T-helper 1 cell treated with Interleukin-12 subunit alpha and Interleukin-12 subunit beta and Interleukin-4 antibody, amounts not matched to agents 30 μg/mL and 1 μg/mL, for 36 hours (primary cell): ENCODE measurements around the gene ALPL.
A peak's percentile ranks its signal among the peaks of the same experiment; 100 is the strongest.

Experiments used
- H3K27ac Mint-ChIP-seq: one replicate; pipeline ENCODE4 v1.8.0; 2021; ENCODE audit warnings: mild to moderate bottlenecking, mixed read lengths
- H3K27me3 Mint-ChIP-seq: one replicate; pipeline ENCODE4 v1.8.0; 2021; ENCODE audit warnings: low read depth, mixed read lengths
- H3K36me3 Mint-ChIP-seq: one replicate; pipeline ENCODE4 v1.8.0; 2021; ENCODE audit warnings: low read depth, mixed read lengths
- H3K4me1 Mint-ChIP-seq: one replicate; pipeline ENCODE4 v1.8.0; 2021; ENCODE audit warnings: low read depth, mixed read lengths
- H3K4me3 Mint-ChIP-seq: one replicate; pipeline ENCODE4 v1.8.0; 2021; ENCODE audit warnings: mild to moderate bottlenecking, moderate library complexity, mixed read lengths
- H3K9me3 Mint-ChIP-seq: one replicate; pipeline ENCODE4 v1.8.0; 2021; ENCODE audit warnings: mixed read lengths

Gene ALPL

DNA sequence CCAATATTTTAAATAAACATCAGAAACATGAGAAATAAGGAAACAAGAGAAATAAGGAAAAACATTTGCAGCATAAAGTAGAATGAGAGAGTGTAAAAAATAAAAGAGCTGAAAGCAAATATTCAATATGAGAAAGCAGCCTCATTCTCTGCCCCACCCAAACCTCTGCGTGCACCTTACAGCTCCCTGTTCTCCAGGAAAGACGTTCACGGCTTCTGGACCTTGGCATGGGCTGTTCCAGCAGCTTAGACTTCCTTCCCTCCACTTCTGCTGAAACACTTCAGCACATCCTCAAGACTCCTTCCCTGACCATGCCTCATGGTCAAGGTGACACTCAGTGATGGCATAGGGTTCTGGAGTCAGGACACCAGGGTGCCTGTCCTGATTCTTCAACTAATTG is 23.3 kb downstream of the ALPL start:
- no peak overlapping the region for H3K27ac Mint-ChIP-seq
- peaks cover 2% of the 10 kb centered on the region for H3K4me1 Mint-ChIP-seq
- no peak overlapping the region for H3K4me3 Mint-ChIP-seq
- no peaks in the 10 kb centered on the region for H3K36me3 Mint-ChIP-seq
- no peaks in the 10 kb centered on the region for H3K9me3 Mint-ChIP-seq
- H3K27me3 Mint-ChIP-seq: peaks cover 4% of the 10 kb centered on the region

GRCh38 chr1:21532992-21533534 is 23.8 kb downstream of the ALPL start:
- H3K27me3 Mint-ChIP-seq: peaks cover 9% of the 10 kb centered on the region
- H3K4me3 Mint-ChIP-seq: no peak overlapping the region
- no peak overlapping the region for H3K27ac Mint-ChIP-seq
- H3K9me3 Mint-ChIP-seq: no peaks in the 10 kb centered on the region
- no peaks in the 10 kb centered on the region for H3K36me3 Mint-ChIP-seq
- H3K4me1 Mint-ChIP-seq: peaks cover 2% of the 10 kb centered on the region

DNA sequence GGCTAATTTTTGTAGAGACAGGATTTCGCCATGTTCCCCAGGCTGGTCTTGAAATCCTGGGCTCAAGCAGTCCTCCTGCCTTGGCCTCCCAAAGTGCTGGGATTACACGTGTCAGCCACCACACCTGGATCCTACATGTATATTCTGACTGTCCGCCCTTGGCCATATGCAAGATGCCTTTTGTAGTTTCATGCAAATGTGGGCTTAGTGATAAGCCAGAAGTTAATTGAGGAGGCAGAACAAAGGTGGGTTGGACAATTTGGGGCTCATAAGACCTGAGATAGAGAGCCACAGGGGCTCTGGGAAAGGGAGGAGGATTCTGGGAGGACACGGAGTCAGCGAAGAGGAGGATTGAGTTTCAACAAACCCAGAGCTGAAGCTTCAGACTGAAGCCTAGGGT is 24.9 kb downstream of the ALPL start:
- Mint-ChIP-seq H3K4me1 (peaks cover 2% of the 10 kb centered on the region), H3K36me3 (no peaks in the 10 kb centered on the region), H3K9me3 (no peaks in the 10 kb centered on the region), H3K27me3 (peaks cover 20% of the 10 kb centered on the region), H3K4me3 (no peak overlapping the region), H3K27ac (no peak overlapping the region)

DNA sequence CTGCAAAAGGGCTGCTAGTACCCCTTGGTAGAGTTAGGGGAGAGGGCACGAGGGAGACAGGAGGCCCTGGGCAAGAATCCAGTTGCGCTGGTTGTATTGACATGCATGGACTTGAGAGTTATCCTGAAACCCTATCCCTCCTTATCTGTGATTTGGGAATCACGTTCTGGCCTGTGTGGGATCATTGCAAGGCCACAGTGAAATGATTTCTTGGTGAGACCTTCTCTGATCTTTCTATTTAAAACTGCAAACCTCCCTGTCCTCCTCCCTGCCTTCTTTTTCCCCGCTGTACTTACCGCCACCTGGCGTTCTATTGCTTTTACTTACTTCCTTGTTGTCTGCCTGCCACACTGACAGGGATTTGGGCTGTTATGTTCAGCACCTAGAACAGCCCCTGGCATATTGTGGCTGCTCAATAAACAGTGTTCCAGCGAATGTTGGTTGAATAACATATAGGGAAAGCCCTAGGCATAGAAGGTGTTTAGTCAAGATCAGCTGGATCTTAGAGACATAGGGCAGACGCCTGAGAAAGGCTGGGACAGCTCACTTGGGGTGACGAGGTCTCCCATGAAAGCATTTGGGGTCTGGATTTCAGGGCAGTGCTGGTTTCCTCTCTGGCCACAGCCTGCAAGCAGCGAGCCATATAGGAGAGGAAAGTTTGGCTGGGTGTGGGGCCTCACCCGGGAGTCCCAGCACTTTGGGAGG is 25.6 kb downstream of the ALPL start:
- H3K27me3 Mint-ChIP-seq: peaks cover 21% of the 10 kb centered on the region
- no peaks in the 10 kb centered on the region for H3K36me3 Mint-ChIP-seq

DNA sequence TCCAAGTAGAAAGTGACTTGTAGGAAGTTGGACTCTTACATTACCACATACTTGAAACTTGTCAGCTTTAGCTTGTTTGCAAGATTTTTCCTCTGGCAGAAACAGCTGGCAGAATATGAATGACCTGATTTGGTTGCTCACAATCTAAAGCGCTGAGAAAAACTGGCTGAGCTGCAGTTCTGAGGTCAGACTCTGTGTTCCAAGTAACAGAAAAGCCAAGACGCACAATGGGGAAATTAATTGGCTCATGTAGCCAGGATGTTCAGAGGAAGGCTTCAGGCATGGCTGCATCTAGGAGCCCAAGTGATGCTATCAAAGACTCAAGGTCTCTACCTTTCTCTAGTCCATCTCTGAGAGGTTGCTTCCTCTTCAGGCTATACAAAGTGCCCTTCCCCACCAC is 27.0 kb downstream of the ALPL start:
- H3K4me1 Mint-ChIP-seq: peaks cover 2% of the 10 kb centered on the region
- no peaks in the 10 kb centered on the region for H3K9me3 Mint-ChIP-seq
- H3K36me3 Mint-ChIP-seq: no peaks in the 10 kb centered on the region
- no peak overlapping the region for H3K4me3 Mint-ChIP-seq
- peaks cover 25% of the 10 kb centered on the region for H3K27me3 Mint-ChIP-seq
- no peak overlapping the region for H3K27ac Mint-ChIP-seq

More for the DNA sequence above, 25.6 kb downstream of the ALPL start:
- H3K4me1 Mint-ChIP-seq: peaks cover 2% of the 10 kb centered on the region
- H3K9me3 Mint-ChIP-seq: no peaks in the 10 kb centered on the region
- H3K27ac Mint-ChIP-seq: peak overlapping the region; percentile 15
- H3K4me3 Mint-ChIP-seq: no peak overlapping the region

- H3K4me1 Mint-ChIP-seq: peaks cover 2% of the 10 kb centered on the region
- H3K27me3 Mint-ChIP-seq: peaks cover 25% of the 10 kb centered on the region
- no peak overlapping the region for H3K4me3 Mint-ChIP-seq
- H3K9me3 Mint-ChIP-seq: no peaks in the 10 kb centered on the region
- H3K27ac Mint-ChIP-seq: no peak overlapping the region
- H3K36me3 Mint-ChIP-seq: no peaks in the 10 kb centered on the region
Measured at GRCh38 chr1:21537511-21537931, 28.3 kb downstream of the ALPL start.

GRCh38 chr1:21537932-21538630 is 28.9 kb downstream of the ALPL start:
- H3K36me3 Mint-ChIP-seq: no peaks in the 10 kb centered on the region
- no peak overlapping the region for H3K4me3 Mint-ChIP-seq
- H3K4me1 Mint-ChIP-seq: peaks cover 2% of the 10 kb centered on the region
- H3K9me3 Mint-ChIP-seq: no peaks in the 10 kb centered on the region
- peaks cover 25% of the 10 kb centered on the region for H3K27me3 Mint-ChIP-seq
- no peak overlapping the region for H3K27ac Mint-ChIP-seq

GRCh38 chr1:21539933-21540332 is 30.7 kb downstream of the ALPL start:
- H3K27ac Mint-ChIP-seq: no peak overlapping the region
- peaks cover 22% of the 10 kb centered on the region for H3K27me3 Mint-ChIP-seq
- no peaks in the 10 kb centered on the region for H3K36me3 Mint-ChIP-seq

GRCh38 chr1:21541329-21541728 is 32.1 kb downstream of the ALPL start:
- H3K27me3 Mint-ChIP-seq: peaks cover 22% of the 10 kb centered on the region
- H3K27ac Mint-ChIP-seq: no peak overlapping the region
- no peak overlapping the region for H3K4me3 Mint-ChIP-seq
- H3K9me3 Mint-ChIP-seq: no peaks in the 10 kb centered on the region
- H3K36me3 Mint-ChIP-seq: no peaks in the 10 kb centered on the region
- no peaks in the 10 kb centered on the region for H3K4me1 Mint-ChIP-seq

More at GRCh38 chr1:21539933-21540332, 30.7 kb downstream of the ALPL start:
- no peaks in the 10 kb centered on the region for H3K9me3 Mint-ChIP-seq
- no peaks in the 10 kb centered on the region for H3K4me1 Mint-ChIP-seq
- H3K4me3 Mint-ChIP-seq: no peak overlapping the region

DNA sequence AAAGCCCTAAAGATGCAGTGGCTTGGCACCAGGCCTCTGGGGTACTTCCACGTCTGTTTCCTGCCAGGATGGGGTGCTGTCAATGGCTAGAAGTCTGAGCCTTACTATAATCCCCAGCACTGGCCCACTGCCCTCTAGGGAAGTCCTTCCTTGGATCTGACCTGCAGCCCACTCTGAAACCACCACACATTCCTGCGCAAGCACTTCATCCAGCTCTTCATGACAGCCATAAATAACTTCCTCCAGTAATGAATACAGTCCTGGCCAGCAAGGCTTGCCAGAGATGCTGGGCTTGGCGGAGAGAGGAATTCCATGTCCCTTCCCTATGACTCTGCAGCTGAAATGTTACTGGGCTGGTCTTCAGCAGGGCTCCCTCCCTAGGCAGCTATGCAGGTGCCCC is 32.6 kb downstream of the ALPL start:
- Mint-ChIP-seq H3K4me3 (no peak overlapping the region), H3K27me3 (peaks cover 22% of the 10 kb centered on the region)

GRCh38 chr1:21543598-21543997 is 34.4 kb downstream of the ALPL start:
- Mint-ChIP-seq H3K27me3 (peaks cover 11% of the 10 kb centered on the region), H3K4me3 (no peak overlapping the region), H3K4me1 (no peaks in the 10 kb centered on the region), H3K36me3 (no peaks in the 10 kb centered on the region), H3K27ac (no peak overlapping the region), H3K9me3 (no peaks in the 10 kb centered on the region)

More for the DNA sequence above, 32.6 kb downstream of the ALPL start:
- H3K36me3 Mint-ChIP-seq: no peaks in the 10 kb centered on the region
- no peaks in the 10 kb centered on the region for H3K9me3 Mint-ChIP-seq
- H3K27ac Mint-ChIP-seq: no peak overlapping the region
- H3K4me1 Mint-ChIP-seq: no peaks in the 10 kb centered on the region

GRCh38 chr1:21544095-21544494 is 34.9 kb downstream of the ALPL start:
- H3K27ac Mint-ChIP-seq: no peak overlapping the region
- H3K4me3 Mint-ChIP-seq: no peak overlapping the region
- no peaks in the 10 kb centered on the region for H3K36me3 Mint-ChIP-seq

GRCh38 chr1:21546122-21546825 is 37.1 kb downstream of the ALPL start:
- no peaks in the 10 kb centered on the region for H3K9me3 Mint-ChIP-seq
- H3K36me3 Mint-ChIP-seq: no peaks in the 10 kb centered on the region
- no peak overlapping the region for H3K27ac Mint-ChIP-seq
- H3K27me3 Mint-ChIP-seq: peaks cover 11% of the 10 kb centered on the region
- no peaks in the 10 kb centered on the region for H3K4me1 Mint-ChIP-seq
- H3K4me3 Mint-ChIP-seq: no peak overlapping the region

More at GRCh38 chr1:21544095-21544494, 34.9 kb downstream of the ALPL start:
- Mint-ChIP-seq H3K4me1 (no peaks in the 10 kb centered on the region), H3K27me3 (peaks cover 6% of the 10 kb centered on the region), H3K9me3 (no peaks in the 10 kb centered on the region)

- Mint-ChIP-seq H3K4me1 (no peaks in the 10 kb centered on the region), H3K36me3 (no peaks in the 10 kb centered on the region), H3K27me3 (peaks cover 11% of the 10 kb centered on the region), H3K27ac (no peak overlapping the region), H3K4me3 (no peak overlapping the region), H3K9me3 (no peaks in the 10 kb centered on the region)
Measured at GRCh38 chr1:21547876-21548275, 38.7 kb downstream of the ALPL start.
